ENCODE measurements around the gene CACNA2D3.

DNA sequence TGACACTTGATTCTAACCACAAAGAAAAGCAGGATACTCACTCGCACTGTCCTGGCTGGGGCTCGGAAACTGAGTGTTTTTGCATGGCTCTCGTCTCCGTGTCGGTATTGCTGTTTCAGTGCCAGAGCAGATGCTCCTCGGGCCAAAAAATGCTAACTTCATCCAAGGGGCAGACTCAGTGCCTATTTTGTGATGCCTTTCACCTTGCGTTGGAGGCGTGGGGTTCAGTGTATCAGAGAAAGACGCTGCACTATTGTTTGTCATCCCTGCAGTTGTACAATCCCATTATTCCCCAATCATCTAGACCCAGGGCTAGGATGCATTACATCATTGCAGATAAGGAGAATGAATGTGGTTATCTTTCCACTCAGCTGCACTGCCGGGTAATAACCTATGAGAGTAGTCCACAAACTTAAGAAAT is 1.4 kb downstream of the CACNA2D3 start:
- TF ChIP-seq, protein P1, sequence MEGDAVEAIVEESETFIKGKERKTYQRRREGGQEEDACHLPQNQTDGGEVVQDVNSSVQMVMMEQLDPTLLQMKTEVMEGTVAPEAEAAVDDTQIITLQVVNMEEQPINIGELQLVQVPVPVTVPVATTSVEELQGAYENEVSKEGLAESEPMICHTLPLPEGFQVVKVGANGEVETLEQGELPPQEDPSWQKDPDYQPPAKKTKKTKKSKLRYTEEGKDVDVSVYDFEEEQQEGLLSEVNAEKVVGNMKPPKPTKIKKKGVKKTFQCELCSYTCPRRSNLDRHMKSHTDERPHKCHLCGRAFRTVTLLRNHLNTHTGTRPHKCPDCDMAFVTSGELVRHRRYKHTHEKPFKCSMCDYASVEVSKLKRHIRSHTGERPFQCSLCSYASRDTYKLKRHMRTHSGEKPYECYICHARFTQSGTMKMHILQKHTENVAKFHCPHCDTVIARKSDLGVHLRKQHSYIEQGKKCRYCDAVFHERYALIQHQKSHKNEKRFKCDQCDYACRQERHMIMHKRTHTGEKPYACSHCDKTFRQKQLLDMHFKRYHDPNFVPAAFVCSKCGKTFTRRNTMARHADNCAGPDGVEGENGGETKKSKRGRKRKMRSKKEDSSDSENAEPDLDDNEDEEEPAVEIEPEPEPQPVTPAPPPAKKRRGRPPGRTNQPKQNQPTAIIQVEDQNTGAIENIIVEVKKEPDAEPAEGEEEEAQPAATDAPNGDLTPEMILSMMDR (conservative IDR thresholded peaks at IDR 0.05 in 1 of 2, IDR thresholded peaks at IDR 0.05 in 1 of 2; ENCODE audit: extremely low read depth in 1 of 2, insufficient read depth in 1 of 2, low read depth in 1 of 2, low read length in 2 of 2) = no peak
- no peak for TF ChIP-seq EZH2 (IDR thresholded peaks at IDR 0.05; ENCODE audit: borderline replicate concordance, low read length)
